IMR-90 (cell line): Measurements from ENCODE around the gene CCDC17.

ENCODE experiments used
- CEBPB ChIP-seq: IDR thresholded peaks from 2 replicates; pipeline ENCODE4 v1.6.1; 2012; ENCODE audit warnings: low read depth, low read length, improper control_type of control experiment
- CHD1 ChIP-seq: IDR thresholded peaks from 2 replicates; pipeline ENCODE4 v1.6.1; 2012; ENCODE audit warnings: low read depth, low read length, improper control_type of control experiment
- FOS ChIP-seq: fragments of 150-350 bp; IDR thresholded peaks from 2 replicates; pipeline ENCODE4 v1.6.1; 2016; ENCODE audit warnings: low read depth, low read length
- MAFK ChIP-seq: IDR thresholded peaks from 2 replicates; pipeline ENCODE4 v1.6.1; 2012; ENCODE audit warnings: low read depth, low read length, improper control_type of control experiment
- MAZ ChIP-seq: IDR thresholded peaks from 2 replicates; pipeline ENCODE4 v1.6.1; 2012; ENCODE audit warnings: low read depth, mild to moderate bottlenecking, low read length, improper control_type of control experiment, moderate library complexity, borderline replicate concordance
- MXI1 ChIP-seq: IDR thresholded peaks from 2 replicates; pipeline ENCODE4 v1.6.1; 2012; ENCODE audit warnings: low read depth, mild to moderate bottlenecking, low read length, moderate library complexity, borderline replicate concordance
- NFE2L2 ChIP-seq: fragments of 150-350 bp; IDR thresholded peaks from 2 replicates; pipeline ENCODE4 v1.6.1; 2016; ENCODE audit warnings: low read depth, mild to moderate bottlenecking, low read length
- POLR2A ChIP-seq: IDR thresholded peaks from 2 replicates; pipeline ENCODE4 v1.6.1; 2012; ENCODE audit warnings: mild to moderate bottlenecking, low read depth, low read length
- RAD21 ChIP-seq: IDR thresholded peaks from 2 replicates; pipeline ENCODE4 v1.6.1; 2012; ENCODE audit warnings: low read length, improper control_type of control experiment
- RFX5 ChIP-seq: IDR thresholded peaks from 2 replicates; pipeline ENCODE4 v1.8.0; 2012; ENCODE audit warnings: low read depth, mild to moderate bottlenecking, low read length, moderate library complexity
- TF ChIP-seq, protein P1 (sequence below): conservative IDR thresholded peaks from 2 replicates; pipeline ENCODE4 v1.5.1; 2012; ENCODE audit warnings: mild to moderate bottlenecking, low read depth, low read length, improper control_type of control experiment
- TF ChIP-seq, protein P2 (sequence below): fragments of 150-350 bp; IDR thresholded peaks from 2 replicates; pipeline ENCODE4 v1.6.1; 2017; ENCODE audit warnings: mild to moderate bottlenecking, antibody characterized with exemption, low read length, low read depth

DNA sequence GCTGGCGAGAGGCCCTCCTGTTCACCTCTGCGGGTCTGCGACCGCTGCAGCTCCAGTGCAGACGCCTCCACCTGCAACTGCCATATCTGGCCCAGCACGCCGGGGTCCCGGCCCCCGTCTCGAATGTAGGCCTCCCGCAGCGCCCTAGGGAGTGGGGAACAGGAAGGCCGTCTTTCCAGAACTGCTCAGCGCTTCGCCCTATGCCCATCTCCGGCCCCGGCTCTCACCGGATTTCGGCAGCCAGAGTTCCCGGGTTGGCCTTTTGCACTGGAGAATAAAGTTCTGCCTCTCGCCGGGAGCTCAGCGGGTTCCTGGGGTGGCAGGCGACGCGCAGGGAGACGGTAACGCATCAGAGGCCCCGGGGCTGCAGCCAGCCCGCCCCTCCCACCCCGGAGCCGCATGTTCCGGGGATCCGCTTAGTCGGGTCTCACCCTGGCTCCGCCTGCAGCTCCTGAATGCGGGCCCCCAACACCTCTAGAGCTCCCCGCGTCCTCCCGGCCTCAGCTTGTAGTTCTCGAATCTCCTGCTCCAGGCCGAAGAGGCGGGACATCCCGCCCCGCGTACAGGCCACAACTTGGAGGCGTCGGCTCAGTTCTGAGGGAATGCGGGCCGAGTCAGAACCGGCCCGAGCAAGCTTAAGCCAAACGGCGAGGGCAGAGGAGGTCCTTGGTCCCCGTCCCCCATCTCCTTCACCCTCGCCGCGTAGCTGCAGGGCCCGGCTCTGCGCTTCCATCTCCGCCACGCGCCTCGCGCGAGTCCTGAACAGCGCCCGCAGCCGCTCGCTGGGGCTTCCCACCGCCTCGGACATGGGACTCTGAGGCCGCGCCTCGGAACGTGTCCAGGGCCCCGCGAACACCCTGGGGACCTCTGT, 1.1 kb downstream of the CCDC17 start:
- TF ChIP-seq, protein P1, sequence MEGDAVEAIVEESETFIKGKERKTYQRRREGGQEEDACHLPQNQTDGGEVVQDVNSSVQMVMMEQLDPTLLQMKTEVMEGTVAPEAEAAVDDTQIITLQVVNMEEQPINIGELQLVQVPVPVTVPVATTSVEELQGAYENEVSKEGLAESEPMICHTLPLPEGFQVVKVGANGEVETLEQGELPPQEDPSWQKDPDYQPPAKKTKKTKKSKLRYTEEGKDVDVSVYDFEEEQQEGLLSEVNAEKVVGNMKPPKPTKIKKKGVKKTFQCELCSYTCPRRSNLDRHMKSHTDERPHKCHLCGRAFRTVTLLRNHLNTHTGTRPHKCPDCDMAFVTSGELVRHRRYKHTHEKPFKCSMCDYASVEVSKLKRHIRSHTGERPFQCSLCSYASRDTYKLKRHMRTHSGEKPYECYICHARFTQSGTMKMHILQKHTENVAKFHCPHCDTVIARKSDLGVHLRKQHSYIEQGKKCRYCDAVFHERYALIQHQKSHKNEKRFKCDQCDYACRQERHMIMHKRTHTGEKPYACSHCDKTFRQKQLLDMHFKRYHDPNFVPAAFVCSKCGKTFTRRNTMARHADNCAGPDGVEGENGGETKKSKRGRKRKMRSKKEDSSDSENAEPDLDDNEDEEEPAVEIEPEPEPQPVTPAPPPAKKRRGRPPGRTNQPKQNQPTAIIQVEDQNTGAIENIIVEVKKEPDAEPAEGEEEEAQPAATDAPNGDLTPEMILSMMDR, result no peak
- no peak for TF ChIP-seq RFX5
- TF ChIP-seq CHD1, result no peak
- TF ChIP-seq POLR2A, result no peak
- no peak for TF ChIP-seq FOS
- no peak for TF ChIP-seq MAZ
- no peak for TF ChIP-seq MAFK
- TF ChIP-seq, protein P2, sequence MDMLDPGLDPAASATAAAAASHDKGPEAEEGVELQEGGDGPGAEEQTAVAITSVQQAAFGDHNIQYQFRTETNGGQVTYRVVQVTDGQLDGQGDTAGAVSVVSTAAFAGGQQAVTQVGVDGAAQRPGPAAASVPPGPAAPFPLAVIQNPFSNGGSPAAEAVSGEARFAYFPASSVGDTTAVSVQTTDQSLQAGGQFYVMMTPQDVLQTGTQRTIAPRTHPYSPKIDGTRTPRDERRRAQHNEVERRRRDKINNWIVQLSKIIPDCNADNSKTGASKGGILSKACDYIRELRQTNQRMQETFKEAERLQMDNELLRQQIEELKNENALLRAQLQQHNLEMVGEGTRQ, result no peak
- TF ChIP-seq NFE2L2, result no peak
- no peak for TF ChIP-seq RAD21
- TF ChIP-seq MXI1, result no peak
- TF ChIP-seq CEBPB, result no peak
